ENCODE results near the gene CACNA1C. TPM values are rescaled to one million over a fixed set of nuclear protein-coding genes. Genes with fewer than 3 reads are reported as not detected.

Gene CACNA1C
- total RNA-seq, 2 experiments from 2014 or later: 0.69 to 1.4 TPM

DNA sequence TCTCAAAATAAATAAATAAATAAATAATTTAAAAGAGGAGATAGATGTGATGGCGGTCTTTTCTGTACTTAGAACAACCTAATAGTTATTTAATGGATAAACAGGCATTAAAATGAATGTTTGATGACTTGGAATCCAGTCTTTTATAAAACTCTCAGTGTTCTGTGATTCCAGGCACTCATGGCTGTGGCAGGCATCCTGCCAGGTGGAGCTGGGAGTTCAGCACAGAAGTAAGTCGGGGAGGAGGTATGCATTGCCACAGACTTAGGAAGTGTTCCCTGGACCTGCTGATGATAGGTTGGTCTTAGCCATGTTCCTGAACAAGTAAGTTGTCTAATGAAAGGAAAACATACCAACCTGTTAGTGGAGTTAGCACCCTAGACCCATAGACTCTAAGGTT is 126.3 kb downstream of the CACNA1C start:
- H3K4me2 ChIP-seq (ENCODE audit: low read length): no peak overlapping the region
- DNase-seq (ENCODE audit: low spot score): no peak
- no peaks in the 10 kb centered on the region for H3K36me3 ChIP-seq (ENCODE audit: insufficient read depth, low read length)
- H3K9me3 ChIP-seq (ENCODE audit: low read length): no peaks in the 10 kb centered on the region
- H3K4me3 ChIP-seq (ENCODE audit: low read depth, low read length, poor library complexity, severe bottlenecking): no peak overlapping the region
- H3K79me2 ChIP-seq (ENCODE audit: insufficient read depth, low read depth, low read length): no peaks in the 10 kb centered on the region
- BruUV-seq (replicated peaks): no TSS peak
- no peak overlapping the region for H3K27ac ChIP-seq (ENCODE audit: low read depth, low read length, poor library complexity, severe bottlenecking)
- no peaks in the 10 kb centered on the region for H4K20me1 ChIP-seq (ENCODE audit: insufficient read depth, low read length)
- intact Hi-C loops (cut with micrococcal nuclease; ENCODE audit: unreplicated experiment): no loop called here
- POLR2A ChIA-PET: interaction anchor here (0.5 kb wide), 1 partner anchor 1829 kb away, joined by 3 read pairs; no protein-coding TSS in a partner anchor
- CTCF ChIA-PET (ENCODE audit: unreplicated experiment): no interaction called here
- no peaks in the 10 kb centered on the region for H3K9me2 ChIP-seq (ENCODE audit: insufficient read depth, low read length)
- peaks cover 10% of the 10 kb centered on the region for H3K4me1 ChIP-seq (ENCODE audit: insufficient read depth, low read length, poor library complexity, severe bottlenecking)
- TF ChIP-seq, protein P1, sequence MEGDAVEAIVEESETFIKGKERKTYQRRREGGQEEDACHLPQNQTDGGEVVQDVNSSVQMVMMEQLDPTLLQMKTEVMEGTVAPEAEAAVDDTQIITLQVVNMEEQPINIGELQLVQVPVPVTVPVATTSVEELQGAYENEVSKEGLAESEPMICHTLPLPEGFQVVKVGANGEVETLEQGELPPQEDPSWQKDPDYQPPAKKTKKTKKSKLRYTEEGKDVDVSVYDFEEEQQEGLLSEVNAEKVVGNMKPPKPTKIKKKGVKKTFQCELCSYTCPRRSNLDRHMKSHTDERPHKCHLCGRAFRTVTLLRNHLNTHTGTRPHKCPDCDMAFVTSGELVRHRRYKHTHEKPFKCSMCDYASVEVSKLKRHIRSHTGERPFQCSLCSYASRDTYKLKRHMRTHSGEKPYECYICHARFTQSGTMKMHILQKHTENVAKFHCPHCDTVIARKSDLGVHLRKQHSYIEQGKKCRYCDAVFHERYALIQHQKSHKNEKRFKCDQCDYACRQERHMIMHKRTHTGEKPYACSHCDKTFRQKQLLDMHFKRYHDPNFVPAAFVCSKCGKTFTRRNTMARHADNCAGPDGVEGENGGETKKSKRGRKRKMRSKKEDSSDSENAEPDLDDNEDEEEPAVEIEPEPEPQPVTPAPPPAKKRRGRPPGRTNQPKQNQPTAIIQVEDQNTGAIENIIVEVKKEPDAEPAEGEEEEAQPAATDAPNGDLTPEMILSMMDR (conservative IDR thresholded peaks at IDR 0.05; ENCODE audit: low read length): no peak
- no peak for TF ChIP-seq EZH2phosphoT487 (IDR thresholded peaks at IDR 0.05; ENCODE audit: borderline replicate concordance, low read depth, low read length)
- no peak overlapping the region for H2AFZ ChIP-seq (ENCODE audit: low read length)

DNA sequence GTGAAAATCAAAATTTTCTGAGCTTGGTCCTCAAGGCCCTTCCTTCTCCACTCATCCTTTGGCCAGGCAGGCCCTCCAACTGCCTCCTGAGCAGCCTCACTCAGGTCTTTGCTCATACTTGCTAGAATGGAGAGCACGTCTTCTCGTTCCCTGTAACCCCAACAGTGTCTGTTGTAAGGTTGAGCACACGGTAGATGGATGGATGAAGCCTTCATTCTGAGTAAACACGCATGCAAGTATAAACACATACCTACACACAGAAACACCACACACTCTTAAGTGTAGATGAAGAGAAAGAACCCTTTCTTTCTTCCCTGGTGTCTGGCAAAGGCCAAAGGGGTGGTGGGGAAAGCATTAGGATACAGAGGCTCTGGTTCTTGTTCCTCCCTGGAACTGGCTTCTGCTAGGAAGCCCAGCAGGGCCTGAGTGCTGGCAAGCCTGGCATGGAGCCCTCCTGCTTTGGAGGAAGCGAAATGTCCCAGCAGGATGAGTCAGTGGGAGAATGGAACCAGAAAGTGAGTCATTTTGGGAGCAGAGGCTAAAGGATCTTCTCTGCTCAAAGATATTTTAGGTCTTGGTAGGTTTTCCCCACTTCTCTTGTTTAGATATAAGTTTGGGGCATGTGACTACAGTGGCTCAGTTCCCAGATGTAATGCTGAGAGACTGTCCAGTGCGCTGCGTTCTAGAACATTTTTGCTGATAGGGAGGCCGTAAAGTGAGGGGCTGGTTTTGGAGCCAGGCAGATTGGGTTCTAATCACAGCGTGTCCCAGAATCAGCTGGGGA is 127.4 kb downstream of the CACNA1C start:
- BruUV-seq (replicated peaks): no TSS peak
- H3K4me2 ChIP-seq (ENCODE audit: low read length): no peak overlapping the region
- ChIA-PET POLR2A (interaction anchor here (0.6 kb wide), 1 partner anchor 624 kb away, joined by 4 read pairs; no protein-coding TSS in a partner anchor), CTCF (ENCODE audit: unreplicated experiment) (no interaction called here)
- H3K4me1 ChIP-seq (ENCODE audit: insufficient read depth, low read length, poor library complexity, severe bottlenecking): peaks cover 21% of the 10 kb centered on the region
- no peak for DNase-seq (ENCODE audit: low spot score)
- no peaks in the 10 kb centered on the region for H3K79me2 ChIP-seq (ENCODE audit: insufficient read depth, low read depth, low read length)
- no peak overlapping the region for H3K27ac ChIP-seq (ENCODE audit: low read depth, low read length, poor library complexity, severe bottlenecking)
- intact Hi-C loops (cut with micrococcal nuclease; ENCODE audit: unreplicated experiment): no loop called here
- no peaks in the 10 kb centered on the region for H3K9me3 ChIP-seq (ENCODE audit: low read length)
- no peaks in the 10 kb centered on the region for H4K20me1 ChIP-seq (ENCODE audit: insufficient read depth, low read length)
- H3K4me3 ChIP-seq (ENCODE audit: low read depth, low read length, poor library complexity, severe bottlenecking): no peak overlapping the region
- TF ChIP-seq EZH2phosphoT487 (IDR thresholded peaks at IDR 0.05; ENCODE audit: borderline replicate concordance, low read depth, low read length): no peak
- TF ChIP-seq, protein P1 (conservative IDR thresholded peaks at IDR 0.05; ENCODE audit: low read length): no peak
- H3K9me2 ChIP-seq (ENCODE audit: insufficient read depth, low read length): no peaks in the 10 kb centered on the region
- H3K36me3 ChIP-seq (ENCODE audit: insufficient read depth, low read length): no peaks in the 10 kb centered on the region
- H2AFZ ChIP-seq (ENCODE audit: low read length): no peak overlapping the region

DNA sequence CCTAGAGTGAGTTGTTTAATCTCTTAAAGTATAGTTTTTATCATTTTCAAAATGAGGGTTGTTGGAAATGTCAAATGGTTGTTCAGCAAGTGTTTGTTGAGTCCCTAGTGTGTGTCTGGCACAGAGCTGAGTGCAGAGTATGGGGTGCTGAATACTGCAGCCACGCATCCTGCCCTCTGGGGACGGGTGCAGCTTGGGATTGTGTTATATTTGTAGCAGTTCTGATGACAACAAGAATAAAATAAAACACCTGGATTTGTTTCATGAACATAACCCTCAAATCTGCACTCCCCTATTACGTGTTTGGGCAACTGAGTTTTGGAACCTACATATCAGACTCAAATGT is 127.9 kb downstream of the CACNA1C start:
- CTCF ChIA-PET (ENCODE audit: unreplicated experiment): no interaction called here
- no peak overlapping the region for H3K4me2 ChIP-seq (ENCODE audit: low read length)
- BruUV-seq (replicated peaks): no TSS peak

More for the DNA sequence above, 127.9 kb downstream of the CACNA1C start:
- intact Hi-C loops (cut with micrococcal nuclease; ENCODE audit: unreplicated experiment): no loop called here
- Histone ChIP-seq H3K9me3 (ENCODE audit: low read length) (no peaks in the 10 kb centered on the region), H3K4me3 (ENCODE audit: low read depth, low read length, poor library complexity, severe bottlenecking) (no peak overlapping the region), H3K36me3 (ENCODE audit: insufficient read depth, low read length) (no peaks in the 10 kb centered on the region), H3K79me2 (ENCODE audit: insufficient read depth, low read depth, low read length) (no peaks in the 10 kb centered on the region), H2AFZ (ENCODE audit: low read length) (no peak overlapping the region), H4K20me1 (ENCODE audit: insufficient read depth, low read length) (no peaks in the 10 kb centered on the region), H3K4me1 (ENCODE audit: insufficient read depth, low read length, poor library complexity, severe bottlenecking) (peaks cover 24% of the 10 kb centered on the region), H3K27ac (ENCODE audit: low read depth, low read length, poor library complexity, severe bottlenecking) (no peak overlapping the region), H3K9me2 (ENCODE audit: insufficient read depth, low read length) (no peaks in the 10 kb centered on the region)
- POLR2A ChIA-PET: interaction anchor here (0.6 kb wide), 1 partner anchor 625 kb away, joined by 4 read pairs; no protein-coding TSS in a partner anchor
- TF ChIP-seq EZH2phosphoT487 (IDR thresholded peaks at IDR 0.05; ENCODE audit: borderline replicate concordance, low read depth, low read length): no peak
- TF ChIP-seq, protein P1 (conservative IDR thresholded peaks at IDR 0.05; ENCODE audit: low read length): no peak
- no peak for DNase-seq (ENCODE audit: low spot score)
